ENCODE measurements around the gene RPTOR. TPM values are rescaled to one million over a fixed set of nuclear protein-coding genes. Genes with fewer than 3 reads are reported as not detected.

RPTOR gene
- total and polyA plus RNA-seq, 10 of the 15 experiments (the other 5 are each of a cell fraction or from before 2014, with no cell fraction given) = 0.18 to 32.1 (median 7.8) TPM

DNA sequence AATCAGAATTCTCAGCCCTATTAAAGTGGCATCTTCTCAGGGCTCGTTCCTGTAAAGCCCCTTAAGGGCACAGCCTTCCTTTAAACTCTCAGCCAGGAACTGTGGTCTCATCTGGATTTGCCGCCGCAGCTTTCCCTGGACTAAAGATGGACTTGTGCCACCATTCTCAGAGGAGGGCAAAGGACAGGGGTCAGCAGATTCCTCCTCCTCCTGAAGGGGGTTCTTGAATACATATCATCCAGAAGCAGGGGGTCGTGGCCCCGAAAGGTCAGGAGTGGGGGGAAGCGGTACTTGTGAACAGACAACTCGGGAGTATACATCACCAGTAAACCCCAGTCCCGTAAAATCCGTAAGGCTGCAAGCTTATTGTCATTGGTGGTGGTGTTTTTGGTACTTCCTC lies 174.8 kb downstream of the RPTOR start (continued):
- TF ChIP-seq SRF (IDR thresholded peaks at IDR 0.05; ENCODE audit: low read depth in 2 of 2, low read length in 2 of 2) = no peak
- no peak for TF ChIP-seq CEBPB (IDR thresholded peaks at IDR 0.05; ENCODE audit: borderline replicate concordance in 1 of 2, low read depth in 2 of 2, low read length in 2 of 2)

DNA sequence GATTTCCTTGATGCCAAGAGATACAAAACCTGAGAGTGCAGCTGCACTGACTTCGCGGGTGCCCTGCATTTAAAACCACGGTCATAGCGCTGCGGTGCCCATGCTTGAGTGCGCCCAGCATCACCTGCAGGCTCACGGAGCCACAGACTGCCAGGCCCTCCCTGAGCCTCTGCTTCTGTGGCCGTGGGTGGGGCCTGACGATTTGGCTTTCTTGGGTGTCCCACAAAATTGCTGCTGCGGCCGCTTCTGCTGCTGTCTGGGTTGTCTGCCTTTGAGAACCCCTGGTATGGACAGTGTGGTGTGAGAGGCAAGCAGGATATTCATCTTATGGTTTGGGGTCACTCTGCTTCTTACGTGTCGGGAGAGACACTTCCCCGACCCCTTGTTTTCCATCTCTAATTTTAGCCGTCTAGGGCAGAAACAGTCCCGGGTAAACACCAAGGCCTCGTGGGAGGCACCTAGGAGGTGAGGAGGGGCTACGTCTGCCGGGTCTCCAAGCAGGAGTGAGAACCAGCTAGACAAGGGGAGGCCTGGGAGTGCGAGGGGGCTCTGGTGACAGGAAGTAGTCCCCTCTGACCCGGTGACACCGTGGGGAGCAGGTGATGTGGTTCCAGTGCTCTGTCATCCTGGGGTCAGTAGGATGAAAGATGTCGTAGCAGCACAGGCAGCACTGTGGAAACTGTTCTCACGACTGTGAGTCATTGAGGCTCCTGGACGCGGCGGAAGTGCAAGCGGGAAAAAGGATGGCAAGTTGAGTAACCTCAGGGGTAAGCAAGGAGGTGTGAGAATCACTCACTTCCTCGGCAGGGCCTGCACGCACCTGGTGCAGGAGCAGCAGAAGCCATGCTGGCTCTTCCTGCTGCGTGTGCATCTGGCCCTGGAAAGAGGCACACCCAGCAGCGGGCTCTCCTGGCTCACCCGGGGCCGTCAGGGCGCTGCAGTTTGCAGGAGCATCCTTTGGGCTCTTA lies 176.3 kb downstream of the RPTOR start:
- no peak overlapping the region for H3K27ac ChIP-seq (ENCODE audit: control insufficient read depth, insufficient read depth)
- no peak for FAIRE-seq
- POLR2A ChIA-PET = no interaction called here

More for the DNA sequence above, 176.3 kb downstream of the RPTOR start:
- CTCF ChIA-PET = interaction anchor here (0.6 kb wide), 1 partner anchor 55 kb away, joined by 3 read pairs; no protein-coding TSS in a partner anchor
- SMC1A ChIA-PET (ENCODE audit: uncharacterized antibody, unreplicated experiment) = no interaction called here
- intact Hi-C loops (cut with micrococcal nuclease; ENCODE audit: unreplicated experiment) (no loop called here), in situ Hi-C loops (cut with MboI) (no loop called here)
- Histone ChIP-seq H3K4me1 (ENCODE audit: control insufficient read depth, insufficient read depth, low read length) (no peaks in the 10 kb centered on the region), H3K4me2 (ENCODE audit: control insufficient read depth, insufficient read depth) (no peak overlapping the region), H4K20me1 (ENCODE audit: control insufficient read depth, insufficient read depth) (no peaks in the 10 kb centered on the region), H3K27me3 (replicated peaks in 1 of 2; ENCODE audit: control insufficient read depth in 2 of 2, insufficient read depth in 2 of 2, low read length in 1 of 2) (no peaks in the 10 kb centered on the region), H2AFZ (ENCODE audit: control insufficient read depth, low read depth, low read length) (no peak overlapping the region), H3K4me3 (no peak overlapping the region), H3K9me3 (replicated peaks; ENCODE audit: control insufficient read depth, insufficient read depth, low read length) (no peaks in the 10 kb centered on the region), H3K9ac (ENCODE audit: control insufficient read depth, insufficient read depth, low read length) (no peak overlapping the region), H3K36me3 (ENCODE audit: control insufficient read depth in 2 of 2, insufficient read depth in 2 of 2, low read length in 1 of 2) (no peaks in the 10 kb centered on the region), H3K79me2 (ENCODE audit: control insufficient read depth, insufficient read depth, low read length) (peaks cover 2% of the 10 kb centered on the region)
- DNase-seq (ENCODE audit: low read depth, low spot score) (no peak), ATAC-seq (no peak)
- RAD21 ChIA-PET (ENCODE audit: unreplicated experiment) = no interaction called here
- BruUV-seq (replicated peaks) = no TSS peak
- TF ChIP-seq, protein P1, sequence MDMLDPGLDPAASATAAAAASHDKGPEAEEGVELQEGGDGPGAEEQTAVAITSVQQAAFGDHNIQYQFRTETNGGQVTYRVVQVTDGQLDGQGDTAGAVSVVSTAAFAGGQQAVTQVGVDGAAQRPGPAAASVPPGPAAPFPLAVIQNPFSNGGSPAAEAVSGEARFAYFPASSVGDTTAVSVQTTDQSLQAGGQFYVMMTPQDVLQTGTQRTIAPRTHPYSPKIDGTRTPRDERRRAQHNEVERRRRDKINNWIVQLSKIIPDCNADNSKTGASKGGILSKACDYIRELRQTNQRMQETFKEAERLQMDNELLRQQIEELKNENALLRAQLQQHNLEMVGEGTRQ (IDR thresholded peaks at IDR 0.05; ENCODE audit: borderline replicate concordance, low read depth, low read length) = no peak
- 88% methylated on average over 35 of the region's 35 CpGs for whole genome bisulfite sequencing (ENCODE audit: insufficient coverage, insufficient replicate concordance, low lambda C conversion rate, missing lambda C conversion rate)
